Right cardiac atrium (tissue), 5 donors: ENCODE results near the gene NTN1. TPM values are rescaled to one million over a fixed set of nuclear protein-coding genes. Genes with fewer than 3 reads are reported as not detected.

Experiments used
- ATAC-seq, 2 donors: fragments of 200-7000 bp; cut with Tn5 transposase; one replicate each; pipeline versions ENCODE4 v1.8.0 to v1.9.1; 2020; ENCODE audit warnings: moderate library complexity in 2 of 2, mild to moderate bottlenecking in 1 of 2
- DNase-seq, 3 donors: peaks; one replicate each; pipeline ENCODE4 v3.0.0-alpha.2; 2020
- H3K27ac ChIP-seq: one replicate; pipeline ENCODE4 v1.5.1; 2013; ENCODE audit warnings: mild to moderate bottlenecking, low read length, control low read depth, moderate library complexity
- H3K27me3 ChIP-seq: one replicate; pipeline ENCODE4 v1.6.1; 2013; ENCODE audit not compliant: control insufficient read depth, insufficient read depth
- H3K4me1 ChIP-seq: one replicate; pipeline ENCODE4 v1.6.1; 2013; ENCODE audit warnings: low read length; ENCODE audit not compliant: control insufficient read depth, insufficient read depth
- H3K4me3 ChIP-seq: one replicate; pipeline ENCODE4 v1.5.1; 2013; ENCODE audit warnings: low read length, control low read depth
- H3K9me3 ChIP-seq: one replicate; pipeline ENCODE4 v1.6.1; 2013; ENCODE audit warnings: low read length; ENCODE audit not compliant: control insufficient read depth
- WGBS: extraction: QIAGEN DNeasy Blood & Tissue Kit; methylation state at CpG from one replicate; pipeline ENCODE4 v1.1.7; 2013; 5-methylcytosine and 5-hydroxymethylcytosine counted together
- intact Hi-C, 4 donors: fragments of 100-400 bp; cut with DNase I; formaldehyde crosslinking; loops; one replicate each; pipeline versions ENCODE4 v1.11.0 to v1.14.0; 2022 to 2023
- polyA plus RNA-seq: library from polyadenylated mRNA; stranded (reverse); fragments of 200-250 nt; gene quantifications from one replicate; pipeline ENCODE4 v1.2.3, GENCODE V29; 2013
- total RNA-seq, 4 donors: library from RNA; stranded (reverse); fragmentation: NEBNext Ultra II Directional; extraction: Animal tissue kit (Norgen Biotek cat#: 25700); gene quantifications; one replicate each; pipeline ENCODE4 v1.2.1, GENCODE V29; 2021
- donor health status: healthy with polysubstance abuse.
- donor health status: DM: no; HTN: yes; CAD: no.
- donor health status: DM: no; HTN: no; CAD: no.
- donor health status: DM: no; HTN: yes; CAD: no; lungs with severe emphysema.
- donor health status: DM: yes; HTN: yes; CAD: no.

The NTN1 gene
- total and polyA plus RNA-seq, 5 donors, result 90.5 to 265 (median 179) TPM

DNA sequence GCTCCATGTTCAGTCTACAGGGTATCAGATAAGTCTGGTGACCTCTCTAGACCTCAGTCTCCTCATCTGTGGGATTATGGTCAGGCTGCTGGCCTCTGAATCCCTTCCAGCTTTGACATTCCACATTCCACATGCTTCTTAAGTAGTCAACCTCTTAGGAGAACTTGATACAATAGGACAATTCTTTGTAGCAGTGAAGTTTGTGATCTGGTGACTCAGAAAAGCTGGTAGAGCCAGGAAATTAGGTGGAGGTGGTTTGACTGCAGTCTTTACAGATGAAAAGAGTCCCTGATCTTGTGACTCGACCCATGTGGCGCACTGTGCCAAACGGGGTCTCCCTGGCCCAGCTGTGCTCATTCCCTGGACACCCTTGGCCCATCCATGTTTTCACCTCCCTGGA, 147.8 kb downstream of the NTN1 start:
- H3K9me3 ChIP-seq, result no peaks in the 10 kb centered on the region
- 92% methylated on average over 3 of the region's 3 CpGs for WGBS
- no peak overlapping the region for H3K4me3 ChIP-seq
- H3K27me3 ChIP-seq, result no peaks in the 10 kb centered on the region
- no peak overlapping the region for H3K27ac ChIP-seq
- DNase-seq (no peak), ATAC-seq (no peak)
- no peaks in the 10 kb centered on the region for H3K4me1 ChIP-seq
- intact Hi-C loops, result no loop called here

GRCh38 chr17:9170336-9170735, 149.0 kb downstream of the NTN1 start:
- 92% methylated on average over 4 of the region's 4 CpGs for WGBS

DNA sequence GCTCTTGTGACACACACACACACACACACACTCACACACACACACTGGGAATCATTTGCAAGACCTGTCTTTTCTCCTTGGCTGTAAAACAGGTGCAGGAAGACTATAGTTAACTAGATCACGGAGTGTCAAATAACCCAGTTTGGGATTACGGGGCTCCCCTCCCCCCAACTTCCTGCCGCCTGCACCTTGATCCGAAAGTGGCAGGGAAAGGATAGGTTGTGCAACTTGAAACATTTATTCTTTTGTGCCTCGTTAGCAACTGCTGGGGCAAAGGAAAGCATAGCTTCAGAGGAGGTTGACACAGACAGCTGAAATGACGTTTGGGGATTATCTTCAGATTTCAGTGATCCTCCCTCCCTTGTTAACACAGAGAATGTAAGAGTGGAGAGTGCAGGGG, 149.5 kb downstream of the NTN1 start:
- WGBS, result 58% methylated on average over 6 of the region's 6 CpGs
- Histone ChIP-seq H3K4me3 (no peak overlapping the region), H3K4me1 (no peaks in the 10 kb centered on the region), H3K9me3 (no peaks in the 10 kb centered on the region), H3K27me3 (no peaks in the 10 kb centered on the region), H3K27ac (no peak overlapping the region)
- intact Hi-C loops, result no loop called here
- ATAC-seq, result no peak
- no peak for DNase-seq

More at GRCh38 chr17:9170336-9170735, 149.0 kb downstream of the NTN1 start:
- ATAC-seq (no peak), DNase-seq (no peak)
- intact Hi-C loops, result no loop called here
- H3K27ac ChIP-seq, result no peak overlapping the region
- no peaks in the 10 kb centered on the region for H3K27me3 ChIP-seq
- H3K4me1 ChIP-seq, result no peaks in the 10 kb centered on the region
- H3K4me3 ChIP-seq, result no peak overlapping the region
- H3K9me3 ChIP-seq, result no peaks in the 10 kb centered on the region

GRCh38 chr17:9173386-9173983, 152.2 kb downstream of the NTN1 start:
- Histone ChIP-seq H3K27me3 (no peaks in the 10 kb centered on the region), H3K9me3 (no peaks in the 10 kb centered on the region), H3K4me1 (no peaks in the 10 kb centered on the region), H3K27ac (no peak overlapping the region), H3K4me3 (no peak overlapping the region)
- peak in 1 of 3 donors; percentile 27 for DNase-seq
- WGBS, result 66% methylated on average over 7 of the region's 7 CpGs
- ATAC-seq, result no peak
- intact Hi-C loops, result no loop called here

DNA sequence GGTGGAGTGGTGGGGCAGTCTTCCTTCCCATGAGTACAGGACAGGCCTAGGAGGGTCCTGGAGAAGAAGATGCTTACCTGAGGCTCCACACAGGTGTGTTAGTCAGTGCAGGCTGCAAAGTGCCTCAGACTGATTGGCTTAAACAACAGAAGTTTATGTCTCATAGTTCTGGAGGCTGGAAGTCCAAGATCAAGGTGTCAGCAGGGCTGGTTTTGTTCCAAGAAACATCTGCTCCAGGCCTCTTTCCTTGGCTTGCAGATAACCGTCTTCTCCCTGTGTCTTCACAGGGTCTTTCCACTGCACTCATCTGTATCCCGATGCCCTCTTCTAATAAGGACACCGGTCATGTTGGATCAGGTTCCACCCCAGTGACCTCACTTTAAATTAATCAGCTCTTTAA, 153.0 kb downstream of the NTN1 start:
- Histone ChIP-seq H3K27ac (no peak overlapping the region), H3K4me1 (no peaks in the 10 kb centered on the region), H3K9me3 (no peaks in the 10 kb centered on the region), H3K4me3 (no peak overlapping the region), H3K27me3 (no peaks in the 10 kb centered on the region)
- 95% methylated on average over 3 of the region's 3 CpGs for WGBS
- DNase-seq (no peak), ATAC-seq (no peak)
- intact Hi-C loops, result no loop called here

DNA sequence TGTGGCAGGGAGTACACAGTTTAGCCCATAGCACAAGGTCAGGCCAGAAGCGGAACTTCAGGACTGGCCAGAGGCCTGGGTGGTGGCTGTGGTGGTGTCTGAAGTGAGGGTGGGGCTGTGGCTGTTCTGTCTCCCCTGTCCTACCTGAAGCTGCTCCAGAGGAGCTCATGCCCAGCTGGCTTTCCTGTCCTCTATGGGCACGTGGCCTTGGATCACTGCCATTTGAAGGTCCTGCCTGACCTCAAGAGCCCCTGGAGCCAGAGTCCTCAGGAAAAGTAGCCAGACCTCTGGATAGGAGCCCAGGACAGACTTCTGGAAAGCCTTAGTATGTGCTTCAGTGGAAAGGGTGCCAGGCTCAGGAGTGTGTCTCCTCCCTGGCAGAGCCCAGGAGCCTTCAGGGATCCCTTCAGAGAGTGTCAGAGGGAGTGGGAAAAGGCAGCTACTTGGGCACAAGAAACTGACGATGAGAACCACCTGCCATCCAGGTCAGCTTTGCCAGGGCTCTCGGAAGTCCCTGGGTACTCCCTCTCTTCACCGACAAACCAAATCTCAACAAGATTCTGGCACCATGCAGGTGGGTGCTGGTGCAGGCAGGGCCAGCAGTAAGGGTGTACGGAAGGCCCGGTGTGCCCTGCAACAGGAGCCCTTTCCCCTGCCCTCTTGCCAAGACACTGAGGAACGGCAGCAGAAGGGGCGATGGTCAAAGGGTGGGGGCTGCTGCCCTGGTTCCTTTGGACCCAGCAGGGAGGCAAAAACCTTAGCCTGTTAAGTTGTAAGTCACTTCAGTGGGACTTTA, 153.7 kb downstream of the NTN1 start:
- ATAC-seq (peak; percentile 15 to 28), DNase-seq (peak in 1 of 3 donors; percentile 58)
- WGBS, result 82% methylated on average over 9 of the region's 9 CpGs
- no peak overlapping the region for H3K27ac ChIP-seq
- H3K27me3 ChIP-seq, result no peaks in the 10 kb centered on the region
- no peak overlapping the region for H3K4me3 ChIP-seq
- no peaks in the 10 kb centered on the region for H3K9me3 ChIP-seq
- no peaks in the 10 kb centered on the region for H3K4me1 ChIP-seq
- intact Hi-C loops, result no loop called here

DNA sequence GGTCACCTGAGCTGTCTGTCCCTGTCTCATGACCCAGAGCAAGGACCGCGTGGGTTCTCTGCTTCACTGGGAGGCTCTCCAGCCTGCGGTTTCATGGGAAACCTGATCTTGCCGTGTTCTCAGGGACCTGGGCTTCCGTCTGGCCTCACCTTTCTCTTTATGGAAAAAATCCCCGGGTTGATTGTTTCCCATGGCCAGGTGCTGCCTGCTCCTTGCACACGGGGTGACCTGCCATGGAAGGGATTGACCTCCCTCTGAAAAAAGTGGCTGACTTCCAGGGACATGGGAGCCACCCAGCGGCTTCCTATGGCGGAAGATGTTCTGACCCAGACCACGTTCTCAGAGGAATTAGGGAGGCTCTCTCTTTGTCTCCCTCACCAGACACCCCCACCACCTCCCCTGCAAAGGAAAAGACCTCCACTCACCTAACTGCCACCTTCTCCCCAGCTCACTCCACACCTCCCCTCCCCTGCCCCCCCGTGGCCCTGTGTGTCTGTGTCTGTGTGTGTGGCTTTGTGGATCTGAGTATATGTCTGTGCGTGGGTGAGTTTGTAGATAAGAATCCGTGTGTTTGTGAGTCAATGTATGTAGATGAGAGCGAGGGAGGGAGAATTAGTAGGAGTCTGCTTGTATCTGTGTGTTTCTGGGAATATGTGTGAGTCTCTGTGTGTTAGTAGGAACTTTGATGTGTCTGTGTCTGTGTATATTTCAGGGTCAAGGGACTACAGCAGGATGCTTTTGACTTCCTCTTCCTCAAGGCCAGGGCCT, 154.6 kb downstream of the NTN1 start:
- 76% methylated on average over 14 of the region's 14 CpGs for WGBS
- H3K4me3 ChIP-seq, result no peak overlapping the region
- H3K9me3 ChIP-seq, result no peaks in the 10 kb centered on the region
- H3K27me3 ChIP-seq, result no peaks in the 10 kb centered on the region
- intact Hi-C loops, result no loop called here
- ATAC-seq (peak in 1 of 2 donors; percentile 11), DNase-seq (peak in 1 of 3 donors; percentile 16)
- H3K4me1 ChIP-seq, result no peaks in the 10 kb centered on the region
- no peak overlapping the region for H3K27ac ChIP-seq

GRCh38 chr17:9177212-9177611, 155.9 kb downstream of the NTN1 start:
- Histone ChIP-seq H3K27ac (no peak overlapping the region), H3K4me1 (no peaks in the 10 kb centered on the region)

GRCh38 chr17:9178319-9178718, 157.0 kb downstream of the NTN1 start:
- intact Hi-C loops, result no loop called here
- no peaks in the 10 kb centered on the region for H3K27me3 ChIP-seq
- H3K4me3 ChIP-seq, result no peak overlapping the region
- WGBS, result 68% methylated on average over 9 of the region's 9 CpGs
- no peaks in the 10 kb centered on the region for H3K4me1 ChIP-seq
- H3K27ac ChIP-seq, result no peak overlapping the region
- ATAC-seq (no peak), DNase-seq (peak in 2 of 3 donors; percentile 42 to 69)
- H3K9me3 ChIP-seq, result no peaks in the 10 kb centered on the region

More at GRCh38 chr17:9177212-9177611, 155.9 kb downstream of the NTN1 start:
- Histone ChIP-seq H3K9me3 (no peaks in the 10 kb centered on the region), H3K27me3 (no peaks in the 10 kb centered on the region), H3K4me3 (no peak overlapping the region)
- WGBS, result 48% methylated on average over 15 of the region's 15 CpGs
- intact Hi-C loops, result no loop called here
- DNase-seq (peak; percentile 68 to 82 (median 81)), ATAC-seq (peak; percentile 69 to 86)

GRCh38 chr17:9179602-9180001, 158.3 kb downstream of the NTN1 start:
- H3K4me3 ChIP-seq, result no peak overlapping the region
- no peaks in the 10 kb centered on the region for H3K4me1 ChIP-seq
- WGBS, result 89% methylated on average over 14 of the region's 14 CpGs
- no peaks in the 10 kb centered on the region for H3K27me3 ChIP-seq
- no peaks in the 10 kb centered on the region for H3K9me3 ChIP-seq
- intact Hi-C loops, result no loop called here
- no peak for ATAC-seq
- no peak overlapping the region for H3K27ac ChIP-seq
- DNase-seq, result peak in 1 of 3 donors; percentile 31

- no peak overlapping the region for H3K4me3 ChIP-seq
- H3K27me3 ChIP-seq, result no peaks in the 10 kb centered on the region
- H3K4me1 ChIP-seq, result no peaks in the 10 kb centered on the region
- 82% methylated on average over 4 of the region's 4 CpGs for WGBS
- no peak overlapping the region for H3K27ac ChIP-seq
- H3K9me3 ChIP-seq, result no peaks in the 10 kb centered on the region
- peak in 1 of 3 donors; percentile 36 for DNase-seq
- ATAC-seq, result no peak
- intact Hi-C loops, result no loop called here
These were observed 160.3 kb downstream of the NTN1 start for GRCh38 chr17:9181640-9182039.
